SU-DHL-6 (cell line): ENCODE results near the gene MATN3.

Experiments
- H2AFZ ChIP-seq: fragments of 200-600 bp; sonication (generic); 2 replicates; pipeline ENCODE4 v1.6.1; 2014; ENCODE audit warnings: low read depth, mild to moderate bottlenecking, moderate library complexity, mixed read lengths, antibody characterized with exemption, low read length; ENCODE audit not compliant: severe bottlenecking
- H3F3A ChIP-seq: fragments of 200-600 bp; shearing (Covaris generic); 2 replicates; pipeline ENCODE4 v1.6.0; 2016; ENCODE audit warnings: antibody characterized with exemption, mild to moderate bottlenecking; ENCODE audit not compliant: insufficient read depth
- H3K27ac ChIP-seq: fragments of 200-600 bp; sonication (generic); 2 replicates; pipeline ENCODE4 v1.5.1; 2016; ENCODE audit warnings: low read depth, mild to moderate bottlenecking, low read length, moderate library complexity, mixed read lengths
- H3K27me3 ChIP-seq: fragments of 200-600 bp; sonication (generic), shearing (Covaris generic); 2 replicates; pipeline ENCODE4 v1.6.0; 2014; ENCODE audit warnings: mild to moderate bottlenecking, low read length
- H3K36me3 ChIP-seq: fragments of 200-600 bp; sonication (generic); 2 replicates; pipeline ENCODE4 v1.6.1; 2014; ENCODE audit warnings: mild to moderate bottlenecking, low read length, mixed read lengths
- H3K4me2 ChIP-seq: fragments of 300-600, 200-600 bp; shearing (Covaris generic), sonication (generic); 2 replicates; pipeline ENCODE4 v1.6.0; 2014; ENCODE audit warnings: low read length, low read depth, mild to moderate bottlenecking; ENCODE audit not compliant: poor library complexity, severe bottlenecking
- H3K4me3 ChIP-seq: fragments of 200-600 bp; sonication (generic); 2 replicates; pipeline ENCODE4 v1.5.1; 2014; ENCODE audit warnings: antibody characterized with exemption, low read length, mild to moderate bottlenecking, mixed read lengths; ENCODE audit not compliant: insufficient read depth, poor library complexity, severe bottlenecking
- H3K79me2 ChIP-seq: fragments of 200-600 bp; sonication (generic); 2 replicates; pipeline ENCODE4 v1.6.1; 2014; ENCODE audit warnings: mild to moderate bottlenecking, low read length, moderate library complexity; ENCODE audit not compliant: insufficient read depth
- H3K9ac ChIP-seq: fragments of 200-600 bp; sonication (generic); 2 replicates; pipeline ENCODE4 v1.7.0; 2014; ENCODE audit warnings: mild to moderate bottlenecking, low read length
- H3K9me2 ChIP-seq: fragments of 200-600 bp; sonication (generic); replicated peaks from 2 replicates; pipeline ENCODE4 v1.6.1; 2014; ENCODE audit warnings: low read length; ENCODE audit not compliant: insufficient read depth
- H3K9me3 ChIP-seq: fragments of 200-600 bp; sonication (generic); 2 replicates; pipeline ENCODE4 v1.6.1; 2014; ENCODE audit warnings: low read length, mixed read lengths; ENCODE audit not compliant: insufficient read depth
- H4K20me1 ChIP-seq: fragments of 200-600 bp; sonication (generic); 2 replicates; pipeline ENCODE4 v1.6.1; 2014; ENCODE audit warnings: low read depth, mild to moderate bottlenecking, antibody characterized with exemption, low read length, moderate library complexity, mixed read lengths
- CTCF ChIP-seq: fragments of 200-600 bp; sonication (generic); IDR thresholded peaks from one replicate; pipeline ENCODE4 v1.5.1; 2017; ENCODE audit warnings: antibody characterized with exemption, mild to moderate bottlenecking, low read length, moderate library complexity; ENCODE audit not compliant: insufficient read depth, poor library complexity, severe bottlenecking
- EZH2phosphoT487 ChIP-seq: fragments of 200-600 bp; sonication (generic), shearing (Covaris generic); conservative IDR thresholded peaks from 2 replicates; pipeline ENCODE4 v1.6.1; 2018; ENCODE audit warnings: mild to moderate bottlenecking, antibody characterized with exemption, low read length, moderate library complexity, mixed read lengths

MATN3 gene

GRCh38 chr2:20023688-20024087, 11.2 kb upstream of the MATN3 start:
- no peak for TF ChIP-seq EZH2phosphoT487
- Histone ChIP-seq H3K27ac (no peak overlapping the region), H3K9ac (no peak overlapping the region), H3K79me2 (no peaks in the 10 kb centered on the region), H3K9me3 (peaks cover 4% of the 10 kb centered on the region; the same call in 1 of the 2 replicates), H2AFZ (no peak overlapping the region), H3K36me3 (no peaks in the 10 kb centered on the region), H3K4me3 (no peak overlapping the region), H4K20me1 (no peaks in the 10 kb centered on the region), H3F3A (no peaks in the 10 kb centered on the region), H3K9me2 (no peaks in the 10 kb centered on the region), H3K4me2 (no peak overlapping the region), H3K27me3 (no peaks in the 10 kb centered on the region)

- no peaks in the 10 kb centered on the region for H3K27me3 ChIP-seq
- no peaks in the 10 kb centered on the region for H4K20me1 ChIP-seq
- no peak overlapping the region for H3K4me3 ChIP-seq
- H3K9me2 ChIP-seq, result no peaks in the 10 kb centered on the region
- H3K4me2 ChIP-seq, result no peak overlapping the region
- peaks cover 4% of the 10 kb centered on the region; the same call in 1 of the 2 replicates for H3K9me3 ChIP-seq
- no peaks in the 10 kb centered on the region for H3K36me3 ChIP-seq
- TF ChIP-seq EZH2phosphoT487 (no peak), CTCF (no peak)
- H3K27ac ChIP-seq, result no peak overlapping the region
- H3F3A ChIP-seq, result no peaks in the 10 kb centered on the region
- no peak overlapping the region for H3K9ac ChIP-seq
- H2AFZ ChIP-seq, result no peak overlapping the region
- H3K79me2 ChIP-seq, result no peaks in the 10 kb centered on the region
Measured at GRCh38 chr2:20021405-20022009, 9.0 kb upstream of the MATN3 start.

GRCh38 chr2:20019747-20020146, 7.3 kb upstream of the MATN3 start:
- TF ChIP-seq CTCF (no peak), EZH2phosphoT487 (no peak)
- Histone ChIP-seq H3K27ac (no peak overlapping the region), H3K9ac (no peak overlapping the region)

GRCh38 chr2:20018601-20019152, 6.2 kb upstream of the MATN3 start:
- no peak overlapping the region for H3K4me3 ChIP-seq
- TF ChIP-seq CTCF, result no peak
- no peak for TF ChIP-seq EZH2phosphoT487
- H2AFZ ChIP-seq, result no peak overlapping the region
- no peaks in the 10 kb centered on the region for H4K20me1 ChIP-seq
- H3K4me2 ChIP-seq, result no peak overlapping the region
- H3K9me2 ChIP-seq, result no peaks in the 10 kb centered on the region
- no peaks in the 10 kb centered on the region for H3K27me3 ChIP-seq
- H3K79me2 ChIP-seq, result no peaks in the 10 kb centered on the region
- H3K9ac ChIP-seq, result no peak overlapping the region
- H3F3A ChIP-seq, result no peaks in the 10 kb centered on the region
- peaks cover 4% of the 10 kb centered on the region; the same call in 1 of the 2 replicates for H3K9me3 ChIP-seq
- H3K36me3 ChIP-seq, result no peaks in the 10 kb centered on the region
- H3K27ac ChIP-seq, result no peak overlapping the region

More at GRCh38 chr2:20019747-20020146, 7.3 kb upstream of the MATN3 start:
- Histone ChIP-seq H3K36me3 (no peaks in the 10 kb centered on the region), H2AFZ (no peak overlapping the region), H3K4me2 (no peak overlapping the region), H3K79me2 (no peaks in the 10 kb centered on the region), H3K27me3 (no peaks in the 10 kb centered on the region), H3F3A (no peaks in the 10 kb centered on the region), H3K9me2 (no peaks in the 10 kb centered on the region), H3K4me3 (no peak overlapping the region), H3K9me3 (peaks cover 4% of the 10 kb centered on the region; the same call in 1 of the 2 replicates), H4K20me1 (no peaks in the 10 kb centered on the region)
